SK-N-SH (cell line): ENCODE results near the gene USP34. TPM values are rescaled to one million over a fixed set of nuclear protein-coding genes. Genes with fewer than 3 reads are reported as not detected.

ENCODE experiments used
- CTCF ChIA-PET: fragments of 300-600, 350-600 bp; formaldehyde crosslinking; extraction: SDS; loops from one replicate; lab custom pipeline; 2021; lab: Yijun Ruan, JAX
- POLR2A ChIA-PET: fragments of 350-600 bp; sonication (Branson Sonifier 250); formaldehyde crosslinking; extraction: SDS; loops from one replicate; lab custom pipeline; 2020; ENCODE audit warnings: antibody characterized with exemption, inconsistent platforms; lab: Yijun Ruan, JAX
- DNase-seq: peaks from one replicate; pipeline ENCODE4 v3.0.0; 2012
- H2AFZ ChIP-seq: fragments of 200-600 bp; sonication (generic); 2 replicates; pipeline ENCODE4 v1.8.1; 2016; ENCODE audit warnings: antibody characterized with exemption, mild to moderate bottlenecking, low read depth
- H3F3A ChIP-seq: fragments of 200-600 bp; sonication (generic); replicated peaks from 2 replicates; pipeline ENCODE3; 2016; ENCODE audit warnings: antibody characterized with exemption, mild to moderate bottlenecking; ENCODE audit not compliant: insufficient read depth
- H3K27ac ChIP-seq, 2 experiments: fragments of 200-500 bp in 1 of 2; fragments of 200-600 bp in 1 of 2; sonication (Bioruptor generic) in 1 of 2; sonication (generic), shearing (Covaris generic) in 1 of 2; 2 replicates each; pipeline versions ENCODE4 v1.5.1 to v1.6.1; 2014 to 2016; ENCODE audit warnings: low read depth in 2 of 2, inconsistent platforms in 1 of 2, low read length in 1 of 2, mild to moderate bottlenecking in 1 of 2, mixed read lengths in 1 of 2
- H3K27me3 ChIP-seq: fragments of 200-600 bp; sonication (generic), shearing (Covaris generic); 2 replicates; pipeline ENCODE4 v1.6.1; 2016; ENCODE audit warnings: mixed run types; ENCODE audit not compliant: insufficient read depth
- H3K36me3 ChIP-seq, 2 experiments: fragments of 200-500 bp in 1 of 2; fragments of 200-600 bp in 1 of 2; sonication (Bioruptor generic) in 1 of 2; sonication (generic) in 1 of 2; replicated peaks in 1 of 2; 2 replicates each; pipeline versions ENCODE3 to v1.5.1; 2014 to 2016; ENCODE audit warnings: low read length in 1 of 2, mild to moderate bottlenecking in 1 of 2; ENCODE audit not compliant: insufficient read depth in 2 of 2, control insufficient read depth in 1 of 2
- H3K4me1 ChIP-seq, 2 experiments: fragments of 200-500 bp in 1 of 2; fragments of 200-600 bp in 1 of 2; sonication (Bioruptor generic) in 1 of 2; sonication (generic), shearing (Covaris generic) in 1 of 2; 2 replicates each; pipeline versions ENCODE4 v1.5.1 to v1.6.1; 2014 to 2016; ENCODE audit warnings: low read depth in 1 of 2, low read length in 1 of 2, mixed run types in 1 of 2; ENCODE audit not compliant: insufficient read depth in 2 of 2, control insufficient read depth in 1 of 2
- H3K4me2 ChIP-seq: fragments of 200-600 bp; sonication (generic), shearing (Covaris generic); 2 replicates; pipeline ENCODE4 v1.6.1; 2017; ENCODE audit warnings: mixed run types
- H3K4me3 ChIP-seq, 2 experiments: fragments of 200-500 bp in 1 of 2; fragments of 200-600 bp in 1 of 2; sonication (Bioruptor generic) in 1 of 2; sonication (generic), shearing (Covaris generic) in 1 of 2; 2 replicates each; pipeline versions ENCODE4 v1.5.1 to v1.8.1; 2014 to 2016; ENCODE audit warnings: low read depth in 2 of 2, inconsistent platforms in 1 of 2, low read length in 1 of 2, mild to moderate bottlenecking in 1 of 2, mixed read lengths in 1 of 2, moderate library complexity in 1 of 2
- H3K79me2 ChIP-seq: fragments of 200-600 bp; sonication (generic); 2 replicates; pipeline ENCODE4 v1.8.1; 2017; ENCODE audit warnings: mild to moderate bottlenecking; ENCODE audit not compliant: insufficient read depth
- H3K9ac ChIP-seq: fragments of 200-600 bp; sonication (generic); 2 replicates; pipeline ENCODE4 v1.6.1; 2017; ENCODE audit warnings: mixed run types
- H3K9me2 ChIP-seq: fragments of 200-600 bp; sonication (generic); 2 replicates; pipeline ENCODE4 v1.6.1; 2017; ENCODE audit warnings: mixed run types
- H3K9me3 ChIP-seq: fragments of 200-600 bp; sonication (generic); 2 replicates; pipeline ENCODE4 v1.6.1; 2017; ENCODE audit warnings: mixed run types, mild to moderate bottlenecking, moderate library complexity
- H4K20me1 ChIP-seq: fragments of 200-600 bp; sonication (generic); 2 replicates; pipeline ENCODE4 v1.6.1; 2017; ENCODE audit warnings: mild to moderate bottlenecking, mixed run types; ENCODE audit not compliant: insufficient read depth
- CHD2 ChIP-seq: fragments of 150-350 bp; IDR thresholded peaks from 2 replicates; pipeline ENCODE4 v1.6.1; 2018; ENCODE audit warnings: low read length; ENCODE audit not compliant: partially characterized antibody
- EZH2phosphoT487 ChIP-seq: fragments of 200-600 bp; sonication (generic); IDR thresholded peaks from 2 replicates; pipeline ENCODE4 v1.6.1; 2017; ENCODE audit warnings: low read depth, mixed run types, mild to moderate bottlenecking, antibody characterized with exemption, moderate library complexity, borderline replicate concordance
- FOSL2 ChIP-seq: IDR thresholded peaks from 2 replicates; pipeline ENCODE4 v1.4.0; 2012; ENCODE audit warnings: low read depth, mild to moderate bottlenecking, moderate library complexity, borderline replicate concordance
- FOXJ3 ChIP-seq: sonication (generic); formaldehyde crosslinking; IDR thresholded peaks from 2 replicates; pipeline ENCODE4 v1.5.1; 2020; ENCODE audit warnings: mild to moderate bottlenecking, missing genetic modification reagents
- FOXM1 ChIP-seq: IDR thresholded peaks from 2 replicates; pipeline ENCODE4 v1.4.0; 2012; ENCODE audit warnings: low read depth, mild to moderate bottlenecking
- IRF3 ChIP-seq: fragments of 150-350 bp; IDR thresholded peaks from 2 replicates; pipeline ENCODE4 v1.6.1; 2016; ENCODE audit warnings: mild to moderate bottlenecking, low read depth, low read length
- MAX ChIP-seq: IDR thresholded peaks from 2 replicates; pipeline ENCODE4 v1.4.0; 2012; ENCODE audit warnings: low read depth
- MXI1 ChIP-seq: IDR thresholded peaks from 2 replicates; pipeline ENCODE4 v1.6.1; 2012; ENCODE audit warnings: mild to moderate bottlenecking, low read depth, low read length, improper control_type of control experiment
- NFIC ChIP-seq: IDR thresholded peaks from 2 replicates; pipeline ENCODE4 v1.4.0; 2012; ENCODE audit warnings: borderline replicate concordance
- NRF1 ChIP-seq: IDR thresholded peaks from 2 replicates; pipeline ENCODE4 v1.6.1; 2012; ENCODE audit warnings: low read depth, mild to moderate bottlenecking, low read length
- PBX3 ChIP-seq: IDR thresholded peaks from 2 replicates; pipeline ENCODE4; 2012
- POLR2AphosphoS5 ChIP-seq: IDR thresholded peaks from 2 replicates; pipeline ENCODE4 v1.6.1; 2012; ENCODE audit warnings: low read depth, low read length
- RCOR1 ChIP-seq: fragments of 150-350 bp; IDR thresholded peaks from 2 replicates; pipeline ENCODE4 v1.6.1; 2017; ENCODE audit warnings: antibody characterized with exemption, low read length
- REST ChIP-seq: IDR thresholded peaks from 2 replicates; pipeline ENCODE4 v1.6.1; 2012; ENCODE audit warnings: mild to moderate bottlenecking, low read depth, low read length, moderate library complexity
- SIN3A ChIP-seq: IDR thresholded peaks from 2 replicates; pipeline ENCODE4 v1.6.1; 2012; ENCODE audit warnings: low read depth, mild to moderate bottlenecking, low read length, moderate library complexity, borderline replicate concordance
- TCF12 ChIP-seq: IDR thresholded peaks from 2 replicates; pipeline ENCODE4 v1.4.0; 2012
- USF1 ChIP-seq: IDR thresholded peaks from 2 replicates; pipeline ENCODE4 v1.4.0; 2012; ENCODE audit warnings: low read depth, borderline replicate concordance
- USF2 ChIP-seq: fragments of 150-350 bp; IDR thresholded peaks from 2 replicates; pipeline ENCODE4 v1.6.1; 2017; ENCODE audit warnings: antibody characterized with exemption, low read length, low read depth, borderline replicate concordance
- WGBS: methylation state at CpG from one replicate; pipeline ENCODE4 v1.1.6; 2017; ENCODE audit warnings: low lambda C conversion rate; 5-methylcytosine and 5-hydroxymethylcytosine counted together
- polyA plus RNA-seq, 3 experiments: library from polyadenylated mRNA; depleted of rRNA; stranded (reverse); fragments of >200 nt; gene quantifications; 2 replicates each; pipeline ENCODE4 v1.2.3, GENCODE V29; 2012

USP34 gene
- polyA plus RNA-seq, 1 of the 3 experiments (the other 2 are of a cell fraction): 31.4 TPM

- CTCF ChIA-PET: interaction anchor here (1.0 kb wide), 1 partner anchor 11 kb away, joined by 3 read pairs; no protein-coding TSS in a partner anchor
- no peak for DNase-seq
- no peak overlapping the region for H3K9ac ChIP-seq
- peaks cover 55 to 80% of the 10 kb centered on the region in 2 experiments for H3K36me3 ChIP-seq
- no peaks in the 10 kb centered on the region for H3K9me3 ChIP-seq
- no peak overlapping the region for H3K4me3 ChIP-seq
- H3K4me1 ChIP-seq: no peaks in the 10 kb centered on the region
- H3K27ac ChIP-seq: no peak overlapping the region
- WGBS: 95% methylated on average over 6 of the region's 6 CpGs
- H3K27me3 ChIP-seq: no peaks in the 10 kb centered on the region
- no peaks in the 10 kb centered on the region for H3K9me2 ChIP-seq
- no peak overlapping the region for H2AFZ ChIP-seq
- H4K20me1 ChIP-seq: no peaks in the 10 kb centered on the region
- peaks cover 2% of the 10 kb centered on the region; the same call in 1 of the 2 replicates for H3K79me2 ChIP-seq
- no peak for TF ChIP-seq PBX3
- TF ChIP-seq, all 33 proteins: peak for 0
- POLR2A ChIA-PET: no interaction called here
- Histone ChIP-seq H3K4me2 (no peak overlapping the region), H3F3A (peaks cover 17% of the 10 kb centered on the region)
Measured at GRCh38 chr2:61282104-61282590, 188.7 kb downstream of the USP34 start.

- Histone ChIP-seq H3K9me2 (no peaks in the 10 kb centered on the region), H2AFZ (no peak overlapping the region), H3K9ac (no peak overlapping the region), H3F3A (peaks cover 21% of the 10 kb centered on the region), H3K79me2 (no peaks in the 10 kb centered on the region; the same call in 1 of the 2 replicates), H3K27me3 (no peaks in the 10 kb centered on the region), H4K20me1 (no peaks in the 10 kb centered on the region), H3K9me3 (no peaks in the 10 kb centered on the region), H3K36me3 (peaks cover 57 to 80% of the 10 kb centered on the region in 2 experiments), H3K4me1 (no peaks in the 10 kb centered on the region), H3K27ac (no peak overlapping the region), H3K4me3 (no peak overlapping the region), H3K4me2 (no peak overlapping the region)
- 100% methylated on average over 3 of the region's 3 CpGs for WGBS
- POLR2A ChIA-PET: no interaction called here
- no peak for DNase-seq
- CTCF ChIA-PET: no interaction called here
- no peak for TF ChIP-seq FOXJ3
- no peak for TF ChIP-seq NRF1
- no peak for TF ChIP-seq TCF12
- TF ChIP-seq MXI1: no peak
- TF ChIP-seq FOSL2: no peak
- no peak for TF ChIP-seq USF2
- TF ChIP-seq MAX: no peak
- TF ChIP-seq POLR2AphosphoS5: no peak
- no peak for TF ChIP-seq REST
- TF ChIP-seq NFIC: no peak
- no peak for TF ChIP-seq CHD2
- no peak for TF ChIP-seq USF1
- no peak for TF ChIP-seq SIN3A
- TF ChIP-seq FOXM1: no peak
- TF ChIP-seq EZH2phosphoT487: no peak
- no peak for TF ChIP-seq RCOR1
- TF ChIP-seq IRF3: no peak
Measured at GRCh38 chr2:61281321-61281720, 189.6 kb downstream of the USP34 start.
